ACC112 (cell line): ENCODE data around the gene RCOR2.

Source experiments
- H2AFZ ChIP-seq: fragments of 200-600 bp; sonication (generic); one replicate; pipeline ENCODE4 v1.6.0; 2017; ENCODE audit warnings: antibody characterized with exemption, low read length; ENCODE audit not compliant: unreplicated experiment
- H3K27ac ChIP-seq: fragments of 200-600 bp; sonication (generic); 2 replicates; pipeline ENCODE4 v1.5.1; 2014; ENCODE audit warnings: low read depth, mild to moderate bottlenecking, antibody characterized with exemption, low read length, moderate library complexity
- H3K27me3 ChIP-seq: fragments of 200-600 bp; sonication (generic); 2 replicates; pipeline ENCODE4 v1.6.1; 2014; ENCODE audit warnings: mild to moderate bottlenecking, antibody characterized with exemption, low read length, moderate library complexity, mixed read lengths; ENCODE audit not compliant: insufficient read depth
- H3K36me3 ChIP-seq: fragments of 200-600 bp; sonication (generic); 2 replicates; pipeline ENCODE4 v1.6.1; 2016; ENCODE audit warnings: mild to moderate bottlenecking, antibody characterized with exemption, low read length, moderate library complexity, mixed read lengths; ENCODE audit not compliant: insufficient read depth
- H3K4me1 ChIP-seq: fragments of 200-600 bp; sonication (generic); one replicate; pipeline ENCODE4 v1.6.1; 2016; ENCODE audit warnings: low read length, mixed read lengths; ENCODE audit not compliant: insufficient read depth, unreplicated experiment, control insufficient read depth
- H3K4me3 ChIP-seq: fragments of 200-600 bp; sonication (generic); 2 replicates; pipeline ENCODE4 v1.5.1; 2014; ENCODE audit warnings: mild to moderate bottlenecking, low read depth, low read length
- H3K79me2 ChIP-seq: fragments of 200-600 bp; sonication (generic); one replicate; pipeline ENCODE4 v1.6.0; 2016; ENCODE audit warnings: low read length; ENCODE audit not compliant: control insufficient read depth, unreplicated experiment, insufficient read depth

The RCOR2 gene

DNA sequence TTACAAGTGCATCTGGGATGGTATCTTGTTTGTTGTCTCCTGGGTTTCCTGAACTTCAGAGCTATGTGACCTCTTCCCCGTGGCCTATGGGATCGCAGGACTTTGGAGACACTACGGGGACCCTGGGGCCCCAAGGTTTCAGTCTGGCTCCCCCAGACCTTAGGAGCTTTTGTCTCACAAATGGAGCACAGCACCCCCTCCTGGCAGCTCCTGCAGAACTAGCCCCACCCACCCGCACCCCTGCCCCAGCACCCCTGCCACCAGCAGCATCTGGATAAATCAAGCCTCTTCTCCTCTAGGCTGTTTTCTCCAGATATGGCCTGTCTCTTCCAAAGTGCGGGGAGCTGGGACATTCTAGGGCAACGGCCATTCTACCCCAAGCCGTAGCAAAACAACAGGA is 10.4 kb downstream of the RCOR2 start:
- Histone ChIP-seq H3K4me3 (no peak overlapping the region), H3K27me3 (no peaks in the 10 kb centered on the region), H3K4me1 (no peaks in the 10 kb centered on the region), H3K36me3 (peaks cover 8% of the 10 kb centered on the region; the same call in 1 of the 2 replicates), H2AFZ (no peak overlapping the region), H3K79me2 (no peaks in the 10 kb centered on the region), H3K27ac (no peak overlapping the region)

- no peaks in the 10 kb centered on the region for H3K4me1 ChIP-seq
- H3K4me3 ChIP-seq = no peak overlapping the region
- no peaks in the 10 kb centered on the region for H3K79me2 ChIP-seq
- no peak overlapping the region for H3K27ac ChIP-seq
- H3K27me3 ChIP-seq = no peaks in the 10 kb centered on the region
- no peak overlapping the region for H2AFZ ChIP-seq
- peaks cover 10% of the 10 kb centered on the region; the same call in 1 of the 2 replicates for H3K36me3 ChIP-seq
Measured at GRCh38 chr11:63906087-63906486, 10.9 kb downstream of the RCOR2 start.

DNA sequence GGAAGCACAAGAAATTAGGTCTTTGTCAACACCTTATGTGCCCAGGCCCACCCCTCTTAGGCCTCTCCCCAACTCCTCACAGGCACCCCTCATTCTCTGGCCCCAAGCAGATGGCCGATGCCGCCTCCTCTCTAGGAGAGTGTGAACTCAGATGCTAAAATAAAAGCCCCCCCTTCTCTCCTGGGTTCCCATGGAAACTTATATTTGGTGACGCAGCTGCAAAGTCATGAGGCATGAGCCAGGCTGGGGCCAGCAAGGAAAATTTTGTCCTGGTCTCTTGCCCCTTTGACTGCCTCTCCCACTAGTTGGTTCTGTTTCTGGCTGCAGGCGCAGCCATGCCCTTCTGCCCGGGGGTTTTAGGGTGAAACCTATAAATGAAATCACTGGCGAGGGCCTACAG is 11.8 kb downstream of the RCOR2 start:
- Histone ChIP-seq H3K27me3 (no peaks in the 10 kb centered on the region), H3K79me2 (no peaks in the 10 kb centered on the region), H3K4me3 (no peak overlapping the region), H2AFZ (no peak overlapping the region), H3K4me1 (no peaks in the 10 kb centered on the region), H3K36me3 (peaks cover 16% of the 10 kb centered on the region; the same call in 1 of the 2 replicates), H3K27ac (no peak overlapping the region)

DNA sequence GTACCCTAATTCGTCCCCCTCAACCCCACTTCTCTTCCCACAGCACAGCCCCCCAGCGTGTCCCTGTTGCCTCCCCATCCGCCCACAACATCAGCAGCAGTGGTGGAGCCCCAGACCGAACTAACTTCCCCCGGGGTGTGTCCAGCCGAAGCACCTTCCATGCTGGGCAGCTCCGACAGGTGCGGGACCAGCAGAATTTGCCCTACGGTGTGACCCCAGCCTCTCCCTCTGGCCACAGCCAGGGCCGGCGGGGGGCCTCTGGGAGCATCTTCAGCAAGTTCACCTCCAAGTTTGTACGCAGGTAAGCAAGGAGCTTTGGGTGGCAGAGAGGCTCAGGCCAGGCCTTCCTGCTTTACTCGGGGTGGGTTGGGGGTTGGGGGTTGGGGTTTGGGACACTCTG is 12.2 kb downstream of the RCOR2 start:
- H3K36me3 ChIP-seq = peaks cover 19% of the 10 kb centered on the region; the same call in 1 of the 2 replicates
- no peak overlapping the region for H3K4me3 ChIP-seq
- no peaks in the 10 kb centered on the region for H3K4me1 ChIP-seq
- H2AFZ ChIP-seq = no peak overlapping the region
- no peaks in the 10 kb centered on the region for H3K27me3 ChIP-seq
- H3K27ac ChIP-seq = no peak overlapping the region
- H3K79me2 ChIP-seq = no peaks in the 10 kb centered on the region

DNA sequence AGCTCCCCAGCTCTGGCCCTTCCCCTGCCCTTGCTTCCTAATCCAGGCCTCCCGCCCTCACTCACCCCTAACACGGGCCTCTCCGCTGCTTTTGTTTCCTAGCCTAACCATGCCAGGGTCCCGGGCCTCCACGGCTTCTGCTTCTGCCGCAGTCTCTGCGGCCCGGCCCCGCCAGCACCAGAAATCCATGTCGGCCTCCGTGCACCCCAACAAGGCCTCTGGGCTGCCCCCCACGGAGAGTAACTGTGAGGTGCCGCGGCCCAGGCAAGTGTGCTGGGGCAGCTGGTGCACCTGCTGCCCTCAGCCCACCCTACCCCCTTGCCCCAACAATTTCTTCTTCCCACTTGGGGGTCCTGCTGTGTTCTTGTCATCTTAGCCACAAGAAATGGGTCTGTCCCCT is 13.1 kb downstream of the RCOR2 start:
- Histone ChIP-seq H3K27me3 (no peaks in the 10 kb centered on the region), H3K36me3 (peaks cover 24% of the 10 kb centered on the region; the same call in 1 of the 2 replicates), H3K4me3 (no peak overlapping the region), H3K4me1 (no peaks in the 10 kb centered on the region), H3K27ac (no peak overlapping the region), H2AFZ (no peak overlapping the region), H3K79me2 (no peaks in the 10 kb centered on the region)

DNA sequence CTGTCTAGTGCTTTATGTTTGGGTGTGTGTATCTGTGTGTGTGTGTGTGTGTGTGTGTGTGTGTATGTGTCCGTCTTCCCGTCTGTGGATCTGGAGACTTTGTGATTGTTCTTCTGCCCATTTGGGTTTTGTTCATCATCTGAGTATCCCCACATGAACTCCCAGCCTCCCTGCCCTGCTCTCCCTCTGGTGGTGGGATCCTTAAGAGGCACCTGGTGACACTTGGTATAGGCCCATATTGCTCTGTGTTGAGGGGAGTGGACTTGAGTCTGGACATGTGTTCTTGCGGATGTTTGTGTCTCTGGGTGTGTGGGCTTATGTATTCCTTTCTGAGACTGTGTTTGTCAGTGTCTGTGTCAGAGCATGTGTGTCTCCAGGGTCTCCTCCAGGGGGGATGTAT is 15.3 kb downstream of the RCOR2 start:
- Histone ChIP-seq H3K4me1 (no peaks in the 10 kb centered on the region), H3K27ac (no peak overlapping the region), H3K79me2 (no peaks in the 10 kb centered on the region), H2AFZ (no peak overlapping the region), H3K27me3 (no peaks in the 10 kb centered on the region), H3K36me3 (peaks cover 24% of the 10 kb centered on the region; the same call in 1 of the 2 replicates), H3K4me3 (no peak overlapping the region)

- Histone ChIP-seq H3K27ac (no peak overlapping the region), H3K79me2 (peaks cover 15% of the 10 kb centered on the region), H2AFZ (no peak overlapping the region), H3K4me3 (no peak overlapping the region), H3K27me3 (no peaks in the 10 kb centered on the region), H3K36me3 (peaks cover 32% of the 10 kb centered on the region; the same call in 1 of the 2 replicates), H3K4me1 (no peaks in the 10 kb centered on the region)
Measured at GRCh38 chr11:63897459-63898146, 19.4 kb downstream of the RCOR2 start.

- H3K79me2 ChIP-seq = peaks cover 24% of the 10 kb centered on the region
- no peaks in the 10 kb centered on the region for H3K27me3 ChIP-seq
- no peak overlapping the region for H3K27ac ChIP-seq
- peaks cover 25% of the 10 kb centered on the region; the same call in 1 of the 2 replicates for H3K36me3 ChIP-seq
- no peak overlapping the region for H2AFZ ChIP-seq
- H3K4me3 ChIP-seq = no peak overlapping the region
- no peaks in the 10 kb centered on the region for H3K4me1 ChIP-seq
Measured at GRCh38 chr11:63896071-63896470, 20.9 kb downstream of the RCOR2 start.

DNA sequence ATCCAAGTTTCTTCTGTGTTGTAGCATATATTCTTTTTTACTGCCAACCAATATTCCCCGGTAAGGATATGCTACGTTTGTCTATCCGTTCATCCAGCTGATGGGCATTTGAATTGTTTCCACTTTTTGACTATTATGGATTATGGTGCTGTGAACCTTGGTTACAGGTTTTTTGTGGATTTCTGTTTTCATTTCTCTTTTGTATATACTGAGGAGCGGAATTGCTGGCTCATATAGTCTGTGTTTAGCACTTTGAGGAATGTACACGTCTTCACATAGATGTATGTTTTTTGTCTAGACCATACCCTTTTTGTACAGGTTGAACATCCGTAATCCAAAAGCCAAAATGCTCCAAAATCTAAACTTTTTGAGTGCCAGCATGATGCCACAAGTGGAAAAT is 23.6 kb downstream of the RCOR2 start:
- Histone ChIP-seq H3K27ac (no peak overlapping the region), H3K79me2 (peaks cover 46% of the 10 kb centered on the region), H3K4me1 (peaks cover 8% of the 10 kb centered on the region), H3K27me3 (no peaks in the 10 kb centered on the region), H3K36me3 (peaks cover 16% of the 10 kb centered on the region; the same call in 1 of the 2 replicates), H2AFZ (no peak overlapping the region), H3K4me3 (no peak overlapping the region)

DNA sequence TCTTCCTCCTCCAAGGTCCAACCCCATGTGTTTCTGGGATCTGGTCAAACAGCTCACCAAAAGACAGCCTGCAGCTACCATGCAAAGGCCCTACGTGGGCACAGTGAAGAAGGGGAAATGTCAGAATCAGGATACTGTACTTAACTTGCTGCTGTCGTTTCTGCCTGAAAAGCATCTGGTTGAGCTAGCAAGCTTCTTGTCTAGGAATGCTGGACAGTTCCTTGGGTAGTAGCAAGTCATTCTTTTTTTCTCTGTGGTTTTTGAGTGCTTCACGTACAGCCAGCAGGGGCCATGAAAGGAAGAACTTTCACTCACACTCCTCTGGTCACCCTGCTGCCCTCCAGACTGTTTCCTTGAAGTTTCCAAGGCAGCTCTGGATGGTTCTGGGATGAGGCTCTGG is 24.7 kb downstream of the RCOR2 start:
- Histone ChIP-seq H3K79me2 (peaks cover 50% of the 10 kb centered on the region), H3K27me3 (no peaks in the 10 kb centered on the region), H3K4me1 (peaks cover 19% of the 10 kb centered on the region), H3K36me3 (peaks cover 16% of the 10 kb centered on the region; the same call in 1 of the 2 replicates), H3K4me3 (no peak overlapping the region), H3K27ac (no peak overlapping the region), H2AFZ (no peak overlapping the region)

GRCh38 chr11:63890368-63890767 is 26.6 kb downstream of the RCOR2 start:
- Histone ChIP-seq H3K4me3 (no peak overlapping the region), H3K27ac (no peak overlapping the region), H3K27me3 (no peaks in the 10 kb centered on the region), H3K36me3 (peaks cover 16% of the 10 kb centered on the region; the same call in 1 of the 2 replicates), H3K4me1 (peaks cover 25% of the 10 kb centered on the region), H2AFZ (no peak overlapping the region), H3K79me2 (peaks cover 60% of the 10 kb centered on the region)
